Stimulated activated CD8-positive, alpha-beta memory T cell treated with anti-CD3 and anti-CD28 coated beads, Interleukin-7, amount 100 ng/mL, for 24 hours (primary cell): ENCODE measurements around the gene GPRIN3.
"Not testable (repeated sequence)": the region's sequence is repeated elsewhere in the genome, so short reads cannot be mapped to it uniquely, and the experiment has no call there.

Experiments
- DNase-seq: peaks from one replicate; pipeline ENCODE4 v3.0.0-alpha.2; 2020; ENCODE audit warnings: low read depth

GPRIN3 gene

GRCh38 chr4:89312066-89312465 is 4.5 kb upstream of the GPRIN3 start:
- no peak for DNase-seq

GRCh38 chr4:89311433-89311832 is 3.8 kb upstream of the GPRIN3 start:
- DNase-seq, result no peak

DNA sequence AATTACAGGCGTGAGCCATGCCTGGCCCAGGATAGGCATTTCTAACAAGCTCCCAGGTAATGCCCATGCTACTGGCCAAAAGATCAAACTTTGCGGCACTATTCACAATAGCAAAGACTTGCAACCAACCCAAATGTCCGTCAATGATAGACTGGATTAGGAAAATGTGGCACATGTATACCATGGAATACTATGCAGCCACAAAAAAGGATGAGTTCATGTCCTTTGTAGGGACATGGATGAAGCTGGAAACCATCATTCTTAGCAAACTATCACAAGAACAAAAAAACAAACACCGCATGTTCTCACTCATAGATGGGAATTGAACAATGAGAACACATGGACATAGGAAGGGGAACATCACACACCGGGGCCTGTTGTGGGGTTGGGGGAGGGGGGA is 1.6 kb upstream of the GPRIN3 start:
- DNase-seq, result not testable (repeated sequence)

- no peak for DNase-seq
These were observed 531 bp upstream of the GPRIN3 start for GRCh38 chr4:89308161-89308500.

GRCh38 chr4:89307178-89307445 is 488 bp downstream of the GPRIN3 start:
- no peak for DNase-seq

DNA sequence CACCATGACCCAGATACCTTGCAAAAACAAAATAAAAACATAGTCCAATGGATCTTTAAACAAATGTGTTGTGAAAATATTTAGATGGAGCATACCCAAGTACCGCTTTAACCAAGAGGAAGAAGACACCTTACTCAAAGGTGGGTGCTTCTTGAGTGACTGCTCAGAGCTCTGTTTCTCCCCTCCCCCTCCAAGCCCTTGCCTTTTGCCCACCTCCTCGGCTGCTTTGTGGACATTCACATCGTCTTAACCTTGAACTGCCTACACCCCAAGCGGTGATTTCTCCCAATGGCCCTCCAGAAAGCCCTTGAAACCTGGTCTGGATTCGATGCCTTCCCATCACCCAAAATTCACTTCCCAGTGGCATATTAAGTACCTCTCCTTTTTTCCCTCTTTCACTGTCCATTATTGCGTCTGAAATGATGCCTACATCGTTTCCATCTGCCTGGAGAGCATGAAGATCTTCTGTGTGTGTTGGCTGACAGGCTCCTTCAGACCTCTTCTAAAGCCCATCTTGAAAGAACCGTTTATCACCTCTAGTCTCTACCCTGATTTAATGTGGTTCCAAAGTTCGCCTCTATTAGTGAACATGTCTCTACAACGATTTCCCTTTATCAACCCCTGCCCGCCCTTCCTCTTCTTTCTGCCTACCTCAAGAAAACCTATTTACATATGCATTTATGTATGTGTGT is 968 bp downstream of the GPRIN3 start:
- no peak for DNase-seq

DNA sequence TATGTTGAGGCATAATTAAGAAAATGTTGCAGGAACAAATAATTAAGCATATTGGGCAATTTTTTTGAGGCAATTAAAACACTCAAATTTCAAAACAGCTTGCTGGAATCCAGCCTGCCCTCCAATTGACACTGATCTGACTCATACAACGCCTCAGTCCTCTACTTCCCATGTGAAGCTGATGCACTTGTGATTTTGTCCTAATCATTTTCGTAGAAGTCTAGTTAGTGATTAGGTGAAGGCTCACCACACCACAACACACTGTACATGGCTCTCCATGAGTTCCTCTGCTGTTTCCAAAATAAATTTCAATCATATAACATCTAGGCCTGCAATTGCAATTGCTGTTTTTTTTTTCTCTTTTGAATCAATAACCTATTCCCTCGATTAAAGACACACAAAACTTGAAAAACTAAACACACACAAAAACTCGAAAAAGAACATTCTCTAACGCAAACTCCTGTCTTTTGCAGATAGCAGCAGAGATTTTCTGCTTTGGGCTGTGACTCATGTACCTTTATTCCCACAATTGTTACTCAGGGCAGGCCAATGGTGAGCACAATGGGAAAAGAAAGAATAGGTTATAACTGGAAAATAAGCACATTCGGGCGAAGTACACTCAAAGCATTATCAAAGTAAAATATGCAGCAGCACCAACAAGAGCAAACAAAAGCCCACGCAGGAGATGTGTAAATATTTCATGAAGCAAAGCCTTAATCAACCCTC is 1.7 kb downstream of the GPRIN3 start:
- no peak for DNase-seq

DNA sequence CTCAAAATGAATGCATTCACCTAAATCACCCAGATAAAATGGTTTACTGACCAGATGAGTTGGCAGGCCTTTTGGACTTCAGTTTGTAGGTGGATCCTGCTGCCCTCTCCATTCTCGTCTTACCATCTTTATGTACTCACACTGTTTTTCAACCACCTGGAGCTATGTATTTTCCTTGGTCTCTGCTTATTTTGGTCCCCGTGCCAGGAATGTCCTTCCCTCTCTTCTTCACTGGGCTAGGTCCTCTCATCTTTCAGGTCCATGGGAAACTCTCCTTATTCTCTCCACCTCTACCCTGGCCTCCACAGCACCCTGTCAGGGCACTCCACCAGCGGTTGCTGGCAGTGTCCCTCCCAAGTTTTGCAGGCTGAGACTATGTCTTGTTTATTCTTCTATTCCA is 2.6 kb downstream of the GPRIN3 start:
- DNase-seq, result no peak

GRCh38 chr4:89303814-89304388 is 3.7 kb downstream of the GPRIN3 start:
- no peak for DNase-seq

DNA sequence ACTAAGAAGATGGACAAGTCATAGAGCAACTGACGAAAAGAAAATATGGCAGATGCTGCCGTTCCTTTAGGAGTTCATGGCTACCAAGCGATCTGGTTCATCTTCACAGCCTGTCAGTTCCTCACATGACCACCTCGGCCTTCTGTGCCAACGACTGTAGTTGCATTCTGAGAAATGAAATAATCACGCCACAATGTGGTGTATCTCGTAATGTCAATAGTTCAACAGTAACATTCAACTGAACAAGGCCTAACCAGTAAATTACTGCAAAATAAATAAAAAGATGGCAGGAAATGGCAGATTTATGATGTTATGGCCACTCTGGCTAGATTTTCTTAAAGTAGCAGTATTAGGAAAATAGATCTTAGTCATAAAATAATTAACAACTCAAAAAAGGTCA is 4.4 kb downstream of the GPRIN3 start:
- DNase-seq, result no peak

DNA sequence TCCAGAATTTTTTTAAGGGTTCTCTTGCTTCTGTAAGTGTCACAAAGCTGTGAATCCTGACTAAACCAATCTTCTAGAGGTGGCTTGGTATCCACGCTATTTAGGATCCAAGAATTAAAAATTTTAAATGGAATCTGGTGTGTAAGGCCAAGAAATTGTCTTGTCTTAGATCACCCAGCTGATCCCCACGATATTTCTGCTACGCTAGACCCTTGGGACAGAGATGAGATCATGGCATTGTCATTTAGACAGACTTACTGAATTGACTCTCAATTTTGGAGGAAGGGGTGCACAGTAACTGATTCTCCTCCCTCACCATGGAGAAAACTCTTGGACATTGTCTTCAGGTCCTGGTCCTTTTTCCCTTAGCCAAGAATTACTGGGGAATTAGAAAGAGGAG is 5.7 kb downstream of the GPRIN3 start:
- no peak for DNase-seq

DNA sequence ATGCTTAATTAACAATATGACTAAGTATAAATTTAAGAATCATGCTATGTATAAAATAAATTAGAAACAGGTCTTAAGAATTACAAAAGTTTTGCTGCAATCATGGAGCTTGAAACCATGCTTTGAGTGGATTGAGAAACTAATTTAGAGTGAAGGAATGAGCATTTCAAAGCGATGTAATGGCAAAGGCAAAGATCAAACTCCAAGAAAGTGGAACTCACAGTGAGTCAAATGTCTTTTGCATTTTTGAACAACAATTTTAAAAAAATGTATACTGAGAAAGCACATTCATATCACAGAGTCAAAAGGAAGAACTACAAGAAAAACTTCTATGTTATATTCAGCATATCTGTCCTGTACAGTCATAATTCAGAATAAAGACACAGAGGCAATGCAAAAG is 6.6 kb downstream of the GPRIN3 start:
- no peak for DNase-seq

- DNase-seq, result no peak
These were observed 7.1 kb downstream of the GPRIN3 start for GRCh38 chr4:89300499-89300898.

GRCh38 chr4:89300060-89300459 is 7.5 kb downstream of the GPRIN3 start:
- DNase-seq, result no peak

DNA sequence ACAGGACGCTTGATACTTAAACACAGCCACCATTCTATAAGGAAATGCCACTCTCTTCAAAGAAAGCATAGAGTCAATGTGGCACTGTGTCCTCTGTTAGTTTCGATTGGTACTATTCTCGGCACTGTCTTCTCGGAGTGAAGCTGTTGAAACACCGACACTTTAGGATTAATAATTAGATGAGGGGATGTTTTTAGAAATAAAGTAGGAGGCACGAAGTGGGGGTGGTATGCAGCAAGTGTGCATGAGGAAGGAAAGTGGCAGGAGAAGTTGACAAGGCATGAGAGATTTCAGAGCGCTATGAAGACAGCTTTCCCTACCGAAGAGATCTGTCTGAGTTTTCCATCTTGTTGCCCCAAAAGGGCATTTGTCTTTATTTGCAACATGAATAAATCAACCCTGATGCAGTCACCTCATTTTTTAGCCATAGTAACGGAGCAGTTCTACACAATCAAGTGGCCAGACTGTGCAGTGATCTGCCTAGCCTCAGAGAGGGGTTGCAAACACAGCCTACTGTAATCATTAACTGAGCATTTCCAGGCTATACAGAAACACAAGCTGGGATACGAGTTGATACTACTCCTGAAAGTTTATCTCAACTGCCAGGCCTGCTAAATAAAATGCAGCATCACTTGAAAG is 8.3 kb downstream of the GPRIN3 start:
- DNase-seq, result no peak

DNA sequence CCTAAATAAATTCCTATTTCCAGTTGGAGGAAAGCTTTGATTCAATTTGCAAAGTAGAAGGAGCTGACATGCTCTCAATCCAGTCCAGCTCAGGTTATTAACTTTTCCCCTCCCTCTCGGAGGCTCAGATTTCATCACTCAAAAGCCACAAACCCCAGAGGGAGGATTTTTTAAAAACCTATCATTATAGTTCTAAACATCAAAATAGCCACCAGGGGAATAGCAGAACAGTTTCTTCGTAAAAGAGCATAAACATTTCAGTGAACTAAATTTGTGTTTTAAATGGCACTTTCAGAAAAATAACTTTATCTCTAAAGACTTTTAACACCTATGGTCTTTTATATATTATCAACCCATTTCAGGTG is 8.8 kb downstream of the GPRIN3 start:
- no peak for DNase-seq

GRCh38 chr4:89298155-89298554 is 9.4 kb downstream of the GPRIN3 start:
- DNase-seq, result no peak

DNA sequence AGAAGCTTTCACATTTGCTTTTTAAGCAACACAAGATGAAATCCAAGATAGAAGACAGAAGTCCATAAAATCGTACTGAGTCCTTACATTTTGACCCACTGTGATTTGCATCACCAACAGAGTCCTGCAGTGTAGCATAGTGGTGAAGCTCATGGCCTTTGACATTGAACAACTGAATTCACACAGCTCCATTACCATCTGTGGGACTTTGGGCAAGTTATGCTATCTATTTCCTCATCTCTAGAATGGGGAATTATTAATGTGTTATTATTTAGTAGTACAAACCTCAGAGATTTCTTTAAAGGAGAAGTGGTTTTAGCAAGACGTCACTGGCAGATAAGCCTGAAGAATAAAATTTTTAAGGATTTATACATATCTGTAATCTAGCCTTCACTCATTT is 10.7 kb downstream of the GPRIN3 start:
- DNase-seq, result no peak

- no peak for DNase-seq
These were observed 11.2 kb downstream of the GPRIN3 start for GRCh38 chr4:89296399-89296798.

DNA sequence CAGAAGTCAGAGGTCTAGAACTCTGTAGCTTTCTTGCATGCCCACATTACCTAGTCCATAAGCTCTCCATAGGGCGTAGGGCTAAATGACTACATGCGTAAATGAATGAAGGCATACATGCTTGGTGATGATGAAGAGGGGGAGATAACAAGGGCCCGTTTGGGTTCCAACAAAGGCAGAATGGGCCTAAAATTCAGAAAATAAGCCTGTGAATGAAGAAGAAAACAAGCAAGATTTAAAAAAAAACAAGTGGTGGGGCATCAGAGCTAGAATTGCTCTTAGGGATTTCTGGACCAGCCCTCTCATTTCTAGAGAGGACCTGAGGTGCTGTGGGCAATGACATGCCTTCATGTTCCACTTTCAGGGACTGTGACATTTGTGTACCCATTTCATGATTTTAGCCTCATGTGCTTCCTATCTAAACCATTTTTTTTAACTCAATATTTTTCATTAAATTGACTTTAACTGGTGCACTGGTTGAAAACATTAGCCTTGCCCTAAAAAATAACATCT is 12.1 kb downstream of the GPRIN3 start:
- DNase-seq, result no peak

GRCh38 chr4:89294573-89295269 is 12.9 kb downstream of the GPRIN3 start:
- DNase-seq, result no peak

- no peak for DNase-seq
These were observed 14.3 kb downstream of the GPRIN3 start for GRCh38 chr4:89293299-89293698.
